DMS79 (cell line): ENCODE data around the gene PKNOX2.

Experiments used
- DNase-seq: peaks from one replicate; lab custom pipeline; 2025; lab: John Stamatoyannopoulos, UW

Gene PKNOX2

GRCh38 chr11:125341676-125342075 lies 177.1 kb downstream of the PKNOX2 start:
- DNase-seq = no peak

- DNase-seq = peak; percentile 52
Measured at GRCh38 chr11:125342281-125342930, 177.9 kb downstream of the PKNOX2 start.

- no peak for DNase-seq
Measured at GRCh38 chr11:125343086-125343717, 178.7 kb downstream of the PKNOX2 start.

GRCh38 chr11:125343718-125344131 lies 179.2 kb downstream of the PKNOX2 start:
- no peak for DNase-seq

- DNase-seq = no peak
Measured at GRCh38 chr11:125344846-125345420, 180.4 kb downstream of the PKNOX2 start.

- DNase-seq = peak; percentile 27
Measured at GRCh38 chr11:125345421-125346178, 181.0 kb downstream of the PKNOX2 start.

GRCh38 chr11:125346179-125346530 lies 181.6 kb downstream of the PKNOX2 start:
- no peak for DNase-seq

GRCh38 chr11:125346565-125347260 lies 182.2 kb downstream of the PKNOX2 start:
- no peak for DNase-seq

- DNase-seq = no peak
Measured at GRCh38 chr11:125347261-125347585, 182.7 kb downstream of the PKNOX2 start.

GRCh38 chr11:125348141-125348651 lies 183.6 kb downstream of the PKNOX2 start:
- DNase-seq = no peak

- DNase-seq = no peak
Measured at GRCh38 chr11:125348674-125349309, 184.2 kb downstream of the PKNOX2 start.

GRCh38 chr11:125350206-125351032 lies 185.9 kb downstream of the PKNOX2 start:
- no peak for DNase-seq

- DNase-seq = no peak
Measured at GRCh38 chr11:125351033-125351867, 186.7 kb downstream of the PKNOX2 start.

- DNase-seq = no peak
Measured at GRCh38 chr11:125351868-125352250, 187.3 kb downstream of the PKNOX2 start.

GRCh38 chr11:125356797-125357196 lies 192.2 kb downstream of the PKNOX2 start:
- DNase-seq = no peak

GRCh38 chr11:125357551-125357950 lies 193.0 kb downstream of the PKNOX2 start:
- DNase-seq = no peak

- DNase-seq = no peak
Measured at GRCh38 chr11:125358254-125358840, 193.8 kb downstream of the PKNOX2 start.

GRCh38 chr11:125359130-125359529 lies 194.6 kb downstream of the PKNOX2 start:
- DNase-seq = no peak

GRCh38 chr11:125360066-125360465 lies 195.5 kb downstream of the PKNOX2 start:
- no peak for DNase-seq
